ENCODE measurements around the gene LIPT1. TPM values are rescaled to one million over a fixed set of nuclear protein-coding genes. Genes with fewer than 3 reads are reported as not detected.

The LIPT1 gene
- total RNA-seq, 1 donor from 2014 or later = 6.6 TPM

Other genes starting within 250 kb of the LIPT1 start
- 3.3 TPM for gene CRACDL, start 218.7 kb upstream of the LIPT1 start, total RNA-seq
- not detected for gene C2orf15, start 13.3 kb upstream of the LIPT1 start, total RNA-seq
- gene TSGA10, start within 50 bp of the LIPT1 start, total RNA-seq = 1.6 TPM
- 11.4 TPM for gene MITD1, start 26.1 kb downstream of the LIPT1 start, total RNA-seq
- 27.8 TPM for gene MRPL30, start 26.2 kb downstream of the LIPT1 start, total RNA-seq
- not detected for gene LYG2, start 100.7 kb downstream of the LIPT1 start, total RNA-seq
- gene LYG1, start 146.2 kb downstream of the LIPT1 start, total RNA-seq = 0.57 TPM
- gene TXNDC9, start 181.4 kb downstream of the LIPT1 start, total RNA-seq = 24.8 TPM
- gene EIF5B, start 182.4 kb downstream of the LIPT1 start, total RNA-seq = 105 TPM